GM19467 (cell line): ENCODE measurements around the gene KAT8.
"Not testable (repeated sequence)": the region's sequence is repeated elsewhere in the genome, so short reads cannot be mapped to it uniquely, and the experiment has no call there.

Experiments used
- ATAC-seq: cut with Tn5 transposase; IDR thresholded peaks from one replicate; pipeline ENCODE4 v1.9.1; 2021; ENCODE audit warnings: mild to moderate bottlenecking, moderate library complexity; ENCODE audit not compliant: unreplicated experiment

KAT8 gene

DNA sequence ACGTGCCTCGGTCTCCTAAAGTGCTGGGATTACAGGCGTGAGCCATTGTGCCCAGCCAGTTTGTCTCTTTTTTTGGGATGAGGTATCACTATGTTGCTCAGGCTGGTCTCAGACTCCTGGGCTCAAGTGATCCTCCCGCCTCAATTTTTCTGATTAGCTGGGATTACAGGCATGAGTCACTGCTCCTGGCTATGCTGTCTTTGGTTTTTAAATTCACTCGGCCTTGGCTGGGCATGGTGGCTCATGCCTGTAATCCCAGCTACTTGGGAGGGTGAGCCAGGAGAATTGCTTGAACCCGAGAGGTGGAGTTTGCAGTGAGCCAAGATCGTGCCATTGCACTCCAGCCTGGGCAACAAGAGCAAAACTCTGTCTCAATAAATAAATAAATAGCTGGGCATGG, 27.0 kb downstream of the KAT8 start:
- ATAC-seq = not testable (repeated sequence)

DNA sequence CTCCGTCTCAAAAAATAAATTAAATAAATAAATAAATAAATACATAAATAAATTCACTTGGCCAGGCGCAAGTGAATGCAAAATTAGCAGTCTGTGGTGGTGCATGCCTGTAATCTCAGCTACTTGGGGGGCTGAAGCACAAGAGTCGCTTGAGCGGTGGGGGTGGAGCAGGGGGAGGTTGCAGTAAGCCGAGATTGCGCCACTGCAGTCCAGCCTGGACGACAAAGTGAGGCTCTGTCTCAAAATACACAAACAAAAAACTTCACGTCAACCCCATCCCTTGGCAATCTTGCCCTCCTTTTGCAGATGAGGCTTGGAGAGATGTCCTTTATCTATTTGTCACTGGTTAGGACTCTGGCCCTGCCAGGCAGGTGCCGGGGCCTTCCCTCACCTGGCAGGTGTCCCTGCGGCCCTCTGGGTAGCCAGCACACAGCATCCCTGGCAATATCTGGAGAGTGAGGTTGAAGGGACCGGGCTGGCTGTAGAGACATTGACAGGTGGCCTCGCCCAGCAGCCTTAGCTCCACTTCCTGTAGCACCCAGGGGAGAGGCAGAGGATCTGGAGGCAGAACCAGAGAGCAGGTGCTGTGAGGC, 28.0 kb downstream of the KAT8 start:
- ATAC-seq = no peak

DNA sequence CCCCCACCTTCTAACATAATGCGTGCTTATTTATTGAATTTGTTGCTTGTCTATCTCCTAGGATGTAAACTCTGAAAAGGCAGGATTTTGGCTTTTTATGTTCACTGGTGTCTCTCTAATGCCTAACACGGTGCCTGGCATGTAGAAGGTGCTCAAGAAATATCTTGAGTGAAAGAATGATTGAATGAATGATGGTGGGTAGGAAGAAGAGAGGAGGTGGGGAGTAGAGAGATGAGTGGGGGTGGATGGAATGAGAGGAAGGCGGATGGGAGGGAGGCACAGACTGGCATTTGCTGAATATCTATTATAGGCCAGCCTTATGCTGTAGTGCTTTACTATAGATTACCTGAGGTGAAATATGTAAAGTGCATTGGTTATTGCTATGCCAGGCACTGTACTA, 30.1 kb downstream of the KAT8 start:
- no peak for ATAC-seq

DNA sequence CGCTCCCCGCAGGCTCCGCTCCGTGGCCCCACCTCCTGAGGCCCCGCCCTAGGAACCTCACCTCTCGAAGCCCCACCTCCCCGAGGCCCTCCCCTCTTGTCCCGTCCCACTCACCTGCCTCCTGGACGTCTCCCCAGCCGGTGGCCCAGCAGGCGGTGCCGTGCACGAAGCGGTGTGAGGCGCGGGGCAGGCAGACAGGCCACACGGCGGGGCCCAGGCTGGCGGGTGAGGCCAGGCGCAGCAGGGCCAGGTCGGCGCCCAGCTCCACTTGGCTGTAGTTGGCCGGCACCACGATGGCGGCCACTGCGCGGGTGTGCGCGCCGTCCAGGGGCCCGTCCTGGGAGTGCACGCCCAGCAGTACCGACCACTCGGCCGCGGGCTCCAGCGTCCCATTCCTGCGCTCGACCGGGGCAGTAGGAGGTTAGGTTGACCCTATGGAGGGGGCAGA, 30.8 kb downstream of the KAT8 start:
- ATAC-seq = no peak

DNA sequence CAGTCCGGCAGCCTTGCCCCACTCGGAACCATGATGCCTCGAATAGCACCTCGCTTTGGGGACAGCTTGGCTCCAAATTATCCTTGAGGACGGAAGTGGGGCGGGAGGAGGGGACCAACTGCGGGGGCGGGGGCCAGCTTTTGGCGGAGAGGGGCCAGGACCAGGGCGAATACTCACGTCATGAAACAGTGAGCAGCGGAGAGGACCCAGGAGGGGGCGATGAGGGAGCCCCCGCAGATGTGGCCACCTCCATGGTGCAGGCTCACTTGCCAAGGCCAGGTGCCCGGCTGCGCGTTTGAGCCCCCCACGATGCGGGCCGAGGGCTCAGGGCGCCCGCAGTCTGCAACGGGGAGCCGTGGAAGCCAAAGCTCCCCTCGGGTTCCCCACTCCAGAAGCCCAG, 31.4 kb downstream of the KAT8 start:
- ATAC-seq = no peak

DNA sequence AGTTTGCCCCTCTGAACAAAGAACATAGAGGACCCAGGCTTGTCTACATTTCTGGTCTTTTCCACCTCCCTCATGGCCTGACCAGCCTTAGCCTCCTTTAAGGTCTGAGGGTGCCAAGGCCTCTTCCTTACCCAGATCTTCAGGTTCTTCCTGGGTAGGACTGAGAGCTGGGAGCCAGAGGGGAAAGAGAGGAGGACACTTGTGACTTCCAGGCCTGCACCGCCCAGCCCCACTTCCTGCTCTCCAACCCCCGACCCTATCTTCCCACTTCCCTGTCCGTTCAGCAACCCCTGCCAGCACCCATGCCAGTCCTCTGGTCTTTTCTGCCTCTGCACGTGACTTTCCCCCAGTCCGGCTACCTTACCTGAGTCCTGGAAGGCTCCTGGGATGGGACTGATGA, 31.9 kb downstream of the KAT8 start:
- no peak for ATAC-seq

DNA sequence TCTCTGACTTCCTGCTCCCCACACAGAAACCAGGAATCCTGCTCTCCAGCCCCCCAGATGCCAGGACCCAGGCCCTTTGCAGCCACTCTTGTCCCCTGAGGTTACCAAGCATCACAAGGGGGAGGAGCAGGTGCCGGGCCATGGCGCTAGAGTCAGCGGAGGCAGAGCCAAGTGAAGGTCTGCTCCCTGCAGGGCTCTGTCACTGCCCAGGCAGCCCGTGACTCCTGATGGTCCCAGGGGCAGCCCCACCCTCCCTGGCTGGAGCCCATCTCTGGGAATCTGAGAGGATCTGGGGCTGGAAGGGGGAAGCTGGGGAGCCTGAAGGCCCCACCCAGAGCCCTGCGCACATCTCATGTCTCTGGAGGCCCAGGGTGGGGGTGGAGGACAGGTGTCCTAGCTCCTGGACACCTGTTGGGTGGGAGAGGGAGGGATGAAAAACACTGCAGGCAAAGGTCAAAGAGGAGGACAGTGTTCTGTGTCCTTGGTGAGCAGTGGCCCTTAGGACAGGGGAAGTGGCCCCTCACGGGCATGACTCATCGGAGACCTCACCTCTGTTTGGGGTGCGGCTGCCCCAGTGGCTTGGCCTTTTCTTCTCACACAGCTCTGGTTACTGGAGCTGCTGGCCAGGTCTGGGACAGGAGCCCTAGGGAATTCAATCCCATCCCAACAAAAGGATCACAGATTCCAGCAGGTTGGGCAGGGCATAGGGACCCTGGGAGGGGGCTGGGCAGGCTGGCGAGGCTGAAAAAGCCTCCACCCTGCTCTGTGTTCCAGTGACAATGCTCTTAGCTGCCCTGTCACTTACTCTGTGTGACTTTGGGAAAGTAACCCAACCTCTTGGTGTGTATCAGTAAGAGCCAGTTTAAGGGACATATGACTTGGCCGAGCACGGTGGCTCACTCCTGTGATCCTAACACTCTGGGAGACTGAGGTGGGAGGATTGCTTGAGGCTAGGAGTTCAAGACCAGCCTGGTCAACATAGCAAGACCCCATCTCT, 32.7 kb downstream of the KAT8 start, which contains the start of gene PRSS36:
TSS of gene PRSS36 (minus strand) at position 173 of the 997 bp plus-strand sequence. CDS start at position 142, 31 bp downstream.
- ATAC-seq = no peak

DNA sequence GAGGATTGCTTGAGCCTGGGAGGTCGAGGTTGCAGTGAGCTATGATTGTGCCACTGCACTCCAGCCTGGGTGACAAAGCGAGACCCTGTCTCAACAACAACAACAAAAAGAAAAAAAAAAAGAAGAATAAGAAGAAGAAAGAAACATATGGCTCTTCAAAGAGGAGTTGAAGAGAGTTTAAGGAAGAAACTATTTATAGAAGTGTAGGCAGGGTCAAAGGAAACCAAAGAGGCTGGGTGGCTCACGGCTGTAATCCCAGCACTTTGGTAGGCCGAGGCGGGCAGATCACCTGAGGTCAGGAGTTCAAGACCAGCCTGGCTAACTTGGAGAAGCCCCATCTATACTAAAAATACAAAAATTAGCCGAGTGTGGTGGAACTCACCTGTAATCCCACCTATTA, 33.5 kb downstream of the KAT8 start:
- ATAC-seq = not testable (repeated sequence)

DNA sequence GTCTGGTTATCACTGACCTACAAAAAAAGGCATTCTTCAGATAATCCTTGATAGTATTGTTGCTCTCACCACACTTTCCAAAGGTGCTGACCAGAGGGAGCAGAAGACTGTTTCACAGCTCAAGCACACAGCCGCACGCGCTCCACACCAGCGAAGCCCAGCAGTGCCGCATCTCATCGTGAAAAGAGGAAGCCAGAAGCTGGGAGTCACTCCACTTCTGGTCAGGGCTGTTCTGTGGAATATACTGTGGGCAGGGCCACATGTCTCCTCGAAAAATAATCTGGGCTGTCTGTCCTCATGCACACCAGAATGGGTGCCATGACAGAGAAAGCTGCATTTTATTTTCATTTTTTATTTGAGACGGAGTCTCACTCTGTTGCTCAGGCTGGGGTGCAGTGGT, 39.7 kb downstream of the KAT8 start:
- ATAC-seq = no peak

DNA sequence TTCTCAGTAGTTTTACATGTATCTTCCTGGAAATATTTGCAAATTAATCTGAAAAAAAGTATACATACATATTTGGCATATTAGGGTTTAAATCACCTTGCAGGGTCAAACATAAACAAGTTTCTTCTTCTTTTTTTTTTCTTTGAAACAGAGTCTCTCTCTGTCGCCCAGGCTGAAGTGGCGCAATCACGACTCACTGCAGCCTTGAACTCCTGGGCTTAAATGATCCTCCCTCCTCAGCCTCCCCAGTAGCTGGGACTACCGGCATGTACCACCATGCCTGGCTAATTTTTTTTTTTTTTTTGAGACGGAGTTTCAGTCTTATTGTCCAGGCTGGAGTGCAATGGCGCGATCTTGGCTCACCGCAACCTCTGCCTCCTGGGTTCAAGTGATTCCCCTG, 49.9 kb downstream of the KAT8 start:
- ATAC-seq = no peak

DNA sequence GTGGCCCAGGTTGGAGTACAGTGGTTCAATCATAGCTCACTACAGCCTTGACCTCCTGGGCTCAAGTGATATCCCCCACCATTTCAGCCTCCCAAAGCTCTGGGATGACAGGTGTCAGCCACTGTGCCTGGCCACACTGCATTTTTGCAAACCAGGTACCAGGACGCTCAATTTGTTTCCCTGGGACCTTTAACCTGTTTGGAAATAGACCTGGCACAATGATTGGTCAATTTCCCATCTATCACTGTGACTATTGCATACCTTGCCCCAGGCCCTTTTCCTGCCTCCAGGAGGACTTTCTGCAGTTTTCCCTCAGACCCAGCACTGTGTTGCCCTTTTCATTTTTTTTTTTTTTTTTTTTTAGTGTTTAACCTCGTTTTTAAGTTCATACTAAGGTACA, 51.4 kb downstream of the KAT8 start:
- ATAC-seq = no peak

DNA sequence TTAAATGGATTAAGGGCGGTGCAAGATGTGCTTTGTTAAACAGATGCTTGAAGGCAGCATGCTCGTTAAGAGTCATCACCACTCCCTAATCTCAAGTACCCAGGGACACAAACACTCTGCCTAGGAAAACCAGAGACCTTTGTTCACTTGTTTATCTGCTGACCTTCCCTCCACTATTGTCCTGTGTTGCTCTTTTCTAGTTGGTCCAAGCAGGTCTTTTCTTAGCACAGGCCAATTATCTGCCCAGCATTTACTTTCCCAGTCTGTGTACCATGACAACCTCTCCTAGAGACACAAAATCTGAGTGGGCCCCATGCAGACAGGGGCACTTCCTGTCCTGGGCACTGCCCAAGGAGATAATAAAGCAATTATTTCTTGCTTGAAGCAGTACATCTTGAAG, 52.6 kb downstream of the KAT8 start:
- ATAC-seq = not testable (repeated sequence)

DNA sequence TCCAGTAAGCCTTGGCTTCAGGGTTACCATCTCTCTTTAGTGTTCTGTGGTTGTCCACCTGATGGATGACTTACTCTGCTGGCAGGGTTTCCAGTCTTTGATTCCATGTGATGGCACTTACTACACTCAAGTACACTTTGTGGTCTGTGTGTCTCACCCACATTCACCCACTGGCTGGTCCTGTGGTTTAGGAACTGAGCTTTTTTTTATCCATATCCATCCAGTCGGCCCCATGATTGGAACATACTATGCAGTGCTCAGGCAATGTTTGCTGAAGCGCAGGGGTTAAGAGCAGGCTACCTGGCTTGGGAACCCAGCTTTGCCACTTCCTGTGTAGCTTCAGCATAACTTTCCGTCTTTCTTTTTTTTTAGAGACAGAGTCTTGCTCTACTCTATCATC, 59.7 kb downstream of the KAT8 start:
- no peak for ATAC-seq

DNA sequence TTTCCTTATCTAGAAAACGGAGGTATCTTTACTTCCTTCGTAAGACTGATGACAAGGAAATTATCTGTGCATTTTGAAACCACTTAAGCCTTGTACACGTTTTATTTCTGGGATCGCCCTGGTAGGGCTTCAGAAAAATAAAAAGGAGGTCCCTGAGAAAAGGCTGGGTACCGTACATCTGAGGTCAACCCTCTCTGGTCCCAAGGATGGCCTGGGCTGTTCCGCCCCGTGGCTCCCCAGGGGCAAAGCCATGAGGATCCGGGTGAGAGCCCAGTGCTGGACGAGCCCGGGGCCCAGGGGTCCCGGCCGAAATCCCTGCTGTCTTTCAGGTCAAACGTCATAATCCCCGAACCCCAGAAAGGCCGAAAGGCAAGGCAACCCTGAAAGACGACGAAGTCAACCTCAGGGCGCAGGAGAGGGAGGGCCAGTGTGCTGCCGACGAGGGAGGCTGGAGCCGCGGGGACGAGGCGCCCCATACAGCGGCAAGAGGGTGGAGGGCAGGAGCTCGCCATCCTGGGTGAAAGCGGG, 61.8 kb downstream of the KAT8 start:
- no peak for ATAC-seq

DNA sequence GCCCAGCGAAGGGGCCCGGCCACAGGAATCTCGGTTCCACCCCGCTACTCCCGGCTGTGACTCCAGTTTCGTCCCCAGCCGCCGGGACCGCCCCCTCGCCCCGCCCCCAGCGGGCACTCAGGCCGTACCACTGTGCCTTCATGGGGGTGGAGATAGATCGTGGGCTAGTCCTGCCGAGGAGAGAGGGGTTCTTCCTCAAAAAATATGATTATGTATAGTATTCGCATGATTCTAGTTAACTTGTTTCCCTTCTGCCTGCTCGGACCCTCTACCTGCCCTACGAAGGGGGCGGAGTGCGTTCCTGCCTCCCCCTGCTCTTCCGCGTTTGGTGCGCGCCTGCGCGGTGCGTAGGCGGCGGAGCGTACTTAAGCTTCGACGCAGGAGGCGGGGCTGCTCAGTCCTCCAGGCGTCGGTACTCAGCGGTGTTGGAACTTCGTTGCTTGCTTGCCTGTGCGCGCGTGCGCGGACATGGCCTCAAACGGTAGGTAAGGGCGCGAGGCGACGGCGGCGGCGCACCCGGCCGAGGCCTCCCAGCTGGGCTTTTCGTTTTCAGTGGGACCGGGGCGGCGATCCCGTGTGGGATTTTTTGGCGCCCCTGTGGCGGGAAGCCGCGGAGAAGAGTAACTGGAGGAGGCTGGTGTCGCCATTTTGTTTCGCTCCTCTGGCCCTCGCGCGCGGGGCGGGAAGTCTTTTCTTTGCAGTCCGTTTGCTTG, 62.4 kb downstream of the KAT8 start, which contains the start of gene FUS:
TSS of gene FUS (plus strand) at position 393 of the 713 bp plus-strand sequence. CDS start at position 469, 76 bp downstream.
- ATAC-seq = peak; percentile 49
